ENCODE results near the gene SLC12A7. TPM values are rescaled to one million over a fixed set of nuclear protein-coding genes. Genes with fewer than 3 reads are reported as not detected.

The SLC12A7 gene
- total RNA-seq, 6 experiments from 2014 or later = 38.9 to 65.2 (median 53.3) TPM

DNA sequence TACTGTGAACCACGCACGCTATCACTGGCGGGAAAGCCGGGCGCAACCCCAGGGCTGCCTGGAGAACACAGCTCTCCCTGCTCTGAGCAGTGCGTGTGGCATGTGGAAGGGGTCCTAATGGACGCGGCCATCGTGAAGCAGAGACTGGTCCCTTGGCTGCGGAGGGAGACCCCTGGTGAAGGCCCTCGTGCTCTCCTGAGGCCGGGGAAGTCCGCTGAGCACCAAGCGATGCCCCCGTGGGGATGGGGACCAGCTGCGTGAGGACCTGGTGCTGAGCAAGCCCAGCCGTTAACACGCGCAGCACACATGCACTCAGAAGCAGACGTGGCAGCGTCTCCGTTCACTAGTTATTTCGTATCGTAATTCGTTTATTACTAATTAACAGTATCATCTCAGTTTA lies 24.4 kb downstream of the SLC12A7 start:
- Histone ChIP-seq H3K27ac (no peak overlapping the region), H3K9me3 (no peaks in the 10 kb centered on the region), H3K27me3 (no peaks in the 10 kb centered on the region), H3K4me1 (peaks cover 0 to 26% (median 12%) of the 10 kb centered on the region in 4 donors), H3K4me3 (no peak overlapping the region), H3K36me3 (peaks cover 0 to 77% (median 34%) of the 10 kb centered on the region in 4 donors)
- 90% methylated on average over 2 of the region's 25 CpGs for WGBS (ENCODE audit: insufficient coverage, low coverage, low lambda C conversion rate, missing lambda C conversion rate)
- TF ChIP-seq POLR2A (IDR thresholded peaks at IDR 0.05) = no peak
- TF ChIP-seq, protein P1, sequence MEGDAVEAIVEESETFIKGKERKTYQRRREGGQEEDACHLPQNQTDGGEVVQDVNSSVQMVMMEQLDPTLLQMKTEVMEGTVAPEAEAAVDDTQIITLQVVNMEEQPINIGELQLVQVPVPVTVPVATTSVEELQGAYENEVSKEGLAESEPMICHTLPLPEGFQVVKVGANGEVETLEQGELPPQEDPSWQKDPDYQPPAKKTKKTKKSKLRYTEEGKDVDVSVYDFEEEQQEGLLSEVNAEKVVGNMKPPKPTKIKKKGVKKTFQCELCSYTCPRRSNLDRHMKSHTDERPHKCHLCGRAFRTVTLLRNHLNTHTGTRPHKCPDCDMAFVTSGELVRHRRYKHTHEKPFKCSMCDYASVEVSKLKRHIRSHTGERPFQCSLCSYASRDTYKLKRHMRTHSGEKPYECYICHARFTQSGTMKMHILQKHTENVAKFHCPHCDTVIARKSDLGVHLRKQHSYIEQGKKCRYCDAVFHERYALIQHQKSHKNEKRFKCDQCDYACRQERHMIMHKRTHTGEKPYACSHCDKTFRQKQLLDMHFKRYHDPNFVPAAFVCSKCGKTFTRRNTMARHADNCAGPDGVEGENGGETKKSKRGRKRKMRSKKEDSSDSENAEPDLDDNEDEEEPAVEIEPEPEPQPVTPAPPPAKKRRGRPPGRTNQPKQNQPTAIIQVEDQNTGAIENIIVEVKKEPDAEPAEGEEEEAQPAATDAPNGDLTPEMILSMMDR (IDR thresholded peaks at IDR 0.05) = no peak
- ATAC-seq = no peak
- no peak for DNase-seq
- intact Hi-C loops (cut with DNase I) = no loop called here

DNA sequence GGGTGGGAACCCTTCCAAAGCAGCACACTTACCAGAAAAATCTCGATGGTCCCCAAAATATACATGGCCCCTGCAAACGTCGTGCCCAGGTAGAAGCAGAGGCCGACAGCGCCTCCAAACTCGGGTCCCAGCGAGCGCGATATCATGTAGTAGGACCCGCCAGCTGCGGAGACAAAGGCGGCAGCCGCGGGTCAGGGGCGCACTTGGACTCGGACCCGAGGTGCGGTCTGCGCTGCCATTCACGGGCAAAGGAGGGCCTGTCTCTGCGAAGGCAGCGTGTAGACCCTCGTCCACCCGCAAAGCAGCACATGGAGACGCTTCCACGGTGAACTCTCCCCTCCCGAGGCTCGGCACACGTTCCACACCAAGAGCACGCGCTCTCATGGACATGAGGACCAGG lies 25.0 kb downstream of the SLC12A7 start:
- H3K27ac ChIP-seq = no peak overlapping the region
- TF ChIP-seq, protein P1 (IDR thresholded peaks at IDR 0.05) = no peak
- TF ChIP-seq POLR2A (IDR thresholded peaks at IDR 0.05) = no peak

DNA sequence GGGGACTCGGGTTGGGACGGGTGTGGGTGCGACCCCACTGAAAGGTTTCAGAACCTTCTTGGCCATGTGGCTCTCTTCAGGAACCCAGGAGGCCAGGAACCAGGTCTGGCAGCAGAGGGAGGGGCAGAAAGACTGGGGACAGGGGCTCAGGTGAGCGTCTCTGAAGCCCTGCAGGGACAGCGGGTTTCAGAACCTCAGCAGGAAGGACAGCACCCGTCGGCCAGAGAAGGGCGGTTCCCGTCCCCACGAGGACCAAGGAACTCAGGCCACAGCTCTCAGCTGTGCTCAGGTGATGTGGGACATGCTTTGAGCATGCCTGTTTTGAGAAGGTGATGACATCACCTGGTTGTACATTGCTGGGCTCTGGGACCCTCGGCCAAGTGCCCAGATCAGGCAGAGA lies 25.7 kb downstream of the SLC12A7 start:
- ATAC-seq = no peak
- no CpG with 5 or more reads among the region's 11 CpGs for WGBS (ENCODE audit: insufficient coverage, low coverage, low lambda C conversion rate, missing lambda C conversion rate)

More for the DNA sequence above, 25.0 kb downstream of the SLC12A7 start:
- Histone ChIP-seq H3K4me3 (no peak overlapping the region), H3K27me3 (no peaks in the 10 kb centered on the region), H3K36me3 (peaks cover 0 to 72% (median 33%) of the 10 kb centered on the region in 4 donors), H3K9me3 (no peaks in the 10 kb centered on the region), H3K4me1 (peaks cover 0 to 26% (median 11%) of the 10 kb centered on the region in 4 donors)
- WGBS (ENCODE audit: insufficient coverage, low coverage, low lambda C conversion rate, missing lambda C conversion rate) = 91% methylated on average over 16 of the region's 31 CpGs
- no peak for DNase-seq
- no peak for ATAC-seq
- intact Hi-C loops (cut with DNase I) = no loop called here

DNA sequence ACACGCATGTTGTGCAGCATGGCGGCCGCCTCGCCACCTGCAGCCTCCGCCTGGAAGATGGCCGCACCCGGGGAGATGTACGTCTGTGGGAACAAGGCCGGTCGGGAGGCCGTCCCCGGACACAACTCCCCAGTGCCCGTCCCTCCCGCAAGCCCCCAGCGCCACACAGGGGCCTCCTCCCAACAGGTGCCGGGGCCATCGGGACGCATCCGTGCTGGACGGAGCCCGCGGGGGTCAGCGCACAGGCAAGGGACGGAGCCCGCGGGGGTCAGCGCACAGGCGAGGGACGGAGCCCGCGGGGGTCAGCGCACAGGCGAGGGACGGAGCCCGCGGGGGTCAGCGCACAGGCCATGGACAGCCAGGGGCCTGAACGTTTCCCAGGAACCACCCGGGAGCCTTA lies 26.5 kb downstream of the SLC12A7 start:
- Histone ChIP-seq H3K27me3 (no peaks in the 10 kb centered on the region), H3K4me3 (no peak overlapping the region), H3K4me1 (peaks cover 0 to 15% (median 4%) of the 10 kb centered on the region in 4 donors), H3K9me3 (no peaks in the 10 kb centered on the region), H3K36me3 (peaks cover 0 to 73% (median 35%) of the 10 kb centered on the region in 4 donors), H3K27ac (no peak overlapping the region)
- WGBS (ENCODE audit: insufficient coverage, low coverage, low lambda C conversion rate, missing lambda C conversion rate) = 82% methylated on average over 5 of the region's 39 CpGs
- DNase-seq = no peak
- intact Hi-C loops (cut with DNase I) = no loop called here
- ATAC-seq = no peak
- TF ChIP-seq, protein P1 (IDR thresholded peaks at IDR 0.05) = no peak
- no peak for TF ChIP-seq POLR2A (IDR thresholded peaks at IDR 0.05)

More for the DNA sequence above, 25.7 kb downstream of the SLC12A7 start:
- Histone ChIP-seq H3K36me3 (peaks cover 0 to 72% (median 33%) of the 10 kb centered on the region in 4 donors), H3K27me3 (no peaks in the 10 kb centered on the region), H3K9me3 (no peaks in the 10 kb centered on the region), H3K4me1 (peaks cover 0 to 22% (median 8%) of the 10 kb centered on the region in 4 donors), H3K4me3 (no peak overlapping the region), H3K27ac (no peak overlapping the region)
- intact Hi-C loops (cut with DNase I) = no loop called here
- no peak for DNase-seq
- TF ChIP-seq, protein P1 (IDR thresholded peaks at IDR 0.05) = no peak
- TF ChIP-seq POLR2A (IDR thresholded peaks at IDR 0.05) = no peak

All from right lobe of liver (tissue), 6 donors.